ENCODE data around the gene MUC6.

Gene MUC6

GRCh38 chr11:1009371-1009770 is 27.1 kb downstream of the MUC6 start:
- DNase-seq (ENCODE audit: low read depth, low spot score), result no peak

- no peak for DNase-seq (ENCODE audit: low read depth, low spot score)
Observed at GRCh38 chr11:1008803-1009145, 27.7 kb downstream of the MUC6 start.

- DNase-seq (ENCODE audit: low read depth, low spot score), result no peak
Observed at GRCh38 chr11:1008001-1008802, 28.3 kb downstream of the MUC6 start.

- no peak for DNase-seq (ENCODE audit: low read depth, low spot score)
Observed at GRCh38 chr11:1007279-1007678, 29.2 kb downstream of the MUC6 start.

- DNase-seq (ENCODE audit: low read depth, low spot score), result no peak
Observed at GRCh38 chr11:1006762-1007161, 29.8 kb downstream of the MUC6 start.

GRCh38 chr11:1005928-1006327 is 30.6 kb downstream of the MUC6 start:
- DNase-seq (ENCODE audit: low read depth, low spot score), result no peak

- DNase-seq (ENCODE audit: low read depth, low spot score), result no peak
Observed at GRCh38 chr11:1003159-1003558, 33.4 kb downstream of the MUC6 start.

GRCh38 chr11:1002406-1002984 is 34.0 kb downstream of the MUC6 start:
- no peak for DNase-seq (ENCODE audit: low read depth, low spot score)

GRCh38 chr11:1001617-1002405 is 34.7 kb downstream of the MUC6 start:
- no peak for DNase-seq (ENCODE audit: low read depth, low spot score)

- no peak for DNase-seq (ENCODE audit: low read depth, low spot score)
Observed at GRCh38 chr11:1000357-1001278, 35.9 kb downstream of the MUC6 start.

GRCh38 chr11:999009-999408 is 37.5 kb downstream of the MUC6 start:
- DNase-seq (ENCODE audit: low read depth, low spot score), result no peak

GRCh38 chr11:997907-998306 is 38.6 kb downstream of the MUC6 start:
- no peak for DNase-seq (ENCODE audit: low read depth, low spot score)

- DNase-seq (ENCODE audit: low read depth, low spot score), result no peak
Observed at GRCh38 chr11:996681-997080, 39.8 kb downstream of the MUC6 start.

- no peak for DNase-seq (ENCODE audit: low read depth, low spot score)
Observed at GRCh38 chr11:995752-996420, 40.6 kb downstream of the MUC6 start.

GRCh38 chr11:995044-995751 is 41.3 kb downstream of the MUC6 start:
- no peak for DNase-seq (ENCODE audit: low read depth, low spot score)

- no peak for DNase-seq (ENCODE audit: low read depth, low spot score)
Observed at GRCh38 chr11:993632-994167, 42.8 kb downstream of the MUC6 start.

GRCh38 chr11:992577-992976 is 43.9 kb downstream of the MUC6 start:
- no peak for DNase-seq (ENCODE audit: low read depth, low spot score)

- DNase-seq (ENCODE audit: low read depth, low spot score), result no peak
Observed at GRCh38 chr11:991711-992307, 44.7 kb downstream of the MUC6 start.

- no peak for DNase-seq (ENCODE audit: low read depth, low spot score)
Observed at GRCh38 chr11:991034-991433, 45.5 kb downstream of the MUC6 start.

- DNase-seq (ENCODE audit: low read depth, low spot score), result no peak
Observed at GRCh38 chr11:990101-990500, 46.4 kb downstream of the MUC6 start.

Measured in brain pericyte (primary cell).